ENCODE data around the gene MACROD2.

MACROD2 gene

GRCh38 chr20:14932040-14932439, 936.7 kb downstream of the MACROD2 start:
- Histone ChIP-seq H3K27ac (ENCODE audit: extremely low read depth, low read depth, low read length) (no peak overlapping the region), H3K4me3 (ENCODE audit: low read depth, low read length) (no peak overlapping the region), H3K36me3 (ENCODE audit: control insufficient read depth in 2 of 2, insufficient read depth in 1 of 2, low read length in 2 of 2) (no peaks in the 10 kb centered on the region), H3K4me1 (ENCODE audit: control insufficient read depth, insufficient read depth, low read length) (no peaks in the 10 kb centered on the region), H3K9me3 (ENCODE audit: control insufficient read depth, insufficient read depth, low read depth, low read length) (no peaks in the 10 kb centered on the region)
- ChIA-PET POLR2A (no interaction called here), CTCF (no interaction called here)
- TF ChIP-seq ZNF664 (tag by site-specific recombination; IDR thresholded peaks at IDR 0.05) (no peak), ZNF488 (tag by site-specific recombination; IDR thresholded peaks at IDR 0.05) (no peak), ZNF19 (tag by site-specific recombination; IDR thresholded peaks at IDR 0.05; ENCODE audit: low read depth) (no peak), ZNF48 (tag by site-specific recombination; IDR thresholded peaks at IDR 0.05) (no peak), ZNF211 (tag by site-specific recombination; IDR thresholded peaks at IDR 0.05; ENCODE audit: low read depth) (no peak), ZSCAN30 (tag by site-specific recombination; IDR thresholded peaks at IDR 0.05) (no peak), ZNF707 (tag by site-specific recombination; IDR thresholded peaks at IDR 0.05) (no peak), KLF16 (tag by site-specific recombination; IDR thresholded peaks at IDR 0.05) (no peak), ZNF596 (tag by site-specific recombination; IDR thresholded peaks at IDR 0.05) (no peak)

- Histone ChIP-seq H3K27ac (ENCODE audit: extremely low read depth, low read depth, low read length) (no peak overlapping the region), H3K4me3 (ENCODE audit: low read depth, low read length) (no peak overlapping the region), H3K36me3 (ENCODE audit: control insufficient read depth in 2 of 2, insufficient read depth in 1 of 2, low read length in 2 of 2) (no peaks in the 10 kb centered on the region), H3K9me3 (ENCODE audit: control insufficient read depth, insufficient read depth, low read depth, low read length) (no peaks in the 10 kb centered on the region), H3K4me1 (ENCODE audit: control insufficient read depth, insufficient read depth, low read length) (no peaks in the 10 kb centered on the region)
- ChIA-PET POLR2A (no interaction called here), CTCF (no interaction called here)
- no peak for TF ChIP-seq SETDB1 (IDR thresholded peaks at IDR 0.05; ENCODE audit: insufficient read length, low read length)
- TF ChIP-seq ZNF292 (tag by site-specific recombination; IDR thresholded peaks at IDR 0.05; ENCODE audit: borderline replicate concordance, low read depth), result no peak
- TF ChIP-seq ZNF837 (tag by site-specific recombination; IDR thresholded peaks at IDR 0.05), result no peak
- no peak for TF ChIP-seq ZSCAN18 (tag by site-specific recombination; IDR thresholded peaks at IDR 0.05)
- no peak for TF ChIP-seq TSHZ1 (tag by site-specific recombination; IDR thresholded peaks at IDR 0.05; ENCODE audit: borderline replicate concordance)
- TF ChIP-seq ZNF677 (tag by site-specific recombination; IDR thresholded peaks at IDR 0.05), result no peak
- TF ChIP-seq ZNF175 (tag by site-specific recombination; IDR thresholded peaks at IDR 0.05), result no peak
These were observed 940.0 kb downstream of the MACROD2 start for GRCh38 chr20:14935285-14935684.

GRCh38 chr20:14937021-14937420, 941.7 kb downstream of the MACROD2 start:
- H3K36me3 ChIP-seq (ENCODE audit: control insufficient read depth in 2 of 2, insufficient read depth in 1 of 2, low read length in 2 of 2), result no peaks in the 10 kb centered on the region
- no peak overlapping the region for H3K27ac ChIP-seq (ENCODE audit: extremely low read depth, low read depth, low read length)
- H3K4me3 ChIP-seq (ENCODE audit: low read depth, low read length), result no peak overlapping the region
- ChIA-PET POLR2A (no interaction called here), CTCF (interaction anchor here (0.6 to 1.2 kb wide), 2 partner anchors 11 to 178 kb away, joined by 3 to 4 read pairs; no protein-coding TSS in a partner anchor)
- H3K9me3 ChIP-seq (ENCODE audit: control insufficient read depth, insufficient read depth, low read depth, low read length), result no peaks in the 10 kb centered on the region
- no peaks in the 10 kb centered on the region for H3K4me1 ChIP-seq (ENCODE audit: control insufficient read depth, insufficient read depth, low read length)
- no peak for TF ChIP-seq ZNF626 (tag by site-specific recombination; IDR thresholded peaks at IDR 0.05)
- no peak for TF ChIP-seq ZNF221 (tag by site-specific recombination; IDR thresholded peaks at IDR 0.05; ENCODE audit: borderline replicate concordance)
- no peak for TF ChIP-seq SCRT2 (tag by site-specific recombination; IDR thresholded peaks at IDR 0.05)
- TF ChIP-seq ZNF292 (tag by site-specific recombination; IDR thresholded peaks at IDR 0.05; ENCODE audit: borderline replicate concordance, low read depth), result no peak
- TF ChIP-seq ZFP69B (tag by site-specific recombination; IDR thresholded peaks at IDR 0.05), result no peak
- TF ChIP-seq HOXA7 (CRISPR knock-in tag; IDR thresholded peaks at IDR 0.05; ENCODE audit: borderline replicate concordance), result no peak
- TF ChIP-seq, protein P1, sequence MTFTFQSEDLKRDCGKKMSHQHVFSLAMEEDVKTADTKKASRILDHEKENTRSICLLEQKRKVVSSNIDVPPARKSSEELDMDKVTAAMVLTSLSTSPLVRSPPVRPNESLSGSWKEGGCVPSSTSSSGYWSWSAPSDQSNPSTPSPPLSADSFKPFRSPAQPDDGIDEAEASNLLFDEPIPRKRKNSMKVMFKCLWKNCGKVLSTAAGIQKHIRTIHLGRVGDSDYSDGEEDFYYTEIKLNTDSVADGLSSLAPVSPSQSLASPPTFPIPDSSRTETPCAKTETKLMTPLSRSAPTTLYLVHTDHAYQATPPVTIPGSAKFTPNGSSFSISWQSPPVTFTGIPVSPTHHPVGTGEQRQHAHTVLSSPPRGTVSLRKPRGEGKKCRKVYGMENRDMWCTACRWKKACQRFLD (tag by site-specific recombination; IDR thresholded peaks at IDR 0.05), result no peak
- TF ChIP-seq ZFHX2 (tag by site-specific recombination; conservative IDR thresholded peaks at IDR 0.05), result 0 out of 2 replicates have a peak, but pooled peaks have one; percentile 21
- no peak for TF ChIP-seq ZNF664 (tag by site-specific recombination; IDR thresholded peaks at IDR 0.05)
- TF ChIP-seq ZNF692 (tag by site-specific recombination; IDR thresholded peaks at IDR 0.05), result no peak
- TF ChIP-seq EGR2 (tag by site-specific recombination; IDR thresholded peaks at IDR 0.05; ENCODE audit: low read depth), result peak; percentile 70; the same call in 1 of the 2 replicates
